ENCODE measurements around the gene GNA14. TPM values are rescaled to one million over a fixed set of nuclear protein-coding genes. Genes with fewer than 3 reads are reported as not detected.

Gene GNA14
- total and polyA plus RNA-seq, 2 of the 8 experiments (the other 6 are each of a cell fraction or from before 2014, with no cell fraction given) = 3.4 to 6.3 TPM

DNA sequence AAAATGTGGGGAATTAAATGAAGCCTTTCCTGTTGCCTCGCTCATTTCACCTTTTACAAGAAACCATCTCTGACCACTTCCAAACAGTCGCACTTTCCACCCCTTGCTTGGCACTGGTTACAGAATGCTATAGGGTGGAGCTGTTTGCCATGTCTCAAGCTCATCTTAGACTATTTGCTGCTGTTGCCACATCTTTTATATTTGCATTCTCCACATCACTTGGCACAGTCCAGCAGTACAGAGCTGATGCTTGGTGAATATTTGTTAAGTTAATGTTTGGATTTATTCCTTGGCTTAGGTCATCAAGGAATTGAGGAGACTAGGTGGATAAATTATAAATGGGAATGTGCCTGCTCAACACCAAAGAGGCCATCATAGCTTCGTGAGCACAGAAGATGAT, 53.2 kb downstream of the GNA14 start:
- H2AFZ ChIP-seq (ENCODE audit: low read length) = no peak overlapping the region
- DNase-seq (ENCODE audit: low read depth in 1 of 2, low spot score in 2 of 2) (no peak), FAIRE-seq (no peak)
- 86% methylated on average over 3 of the region's 3 CpGs; no CpG with 5 or more reads in 1 of the 2 experiments for WGBS, 2 experiments (ENCODE audit: extremely low coverage in 1 of 2, insufficient coverage in 1 of 2, insufficient read length in 1 of 2, insufficient replicate concordance in 2 of 2, low coverage in 1 of 2, low lambda C conversion rate in 2 of 2, missing lambda C conversion rate in 1 of 2)
- no peak overlapping the region for H4K5ac ChIP-seq (ENCODE audit: insufficient read length, low read depth, low read length)
- no peak overlapping the region; the same call in 1 of the 2 replicates for H2BK12ac ChIP-seq (ENCODE audit: low read depth, low read length)
- no peak overlapping the region; the same call in 1 of the 2 replicates for H4K8ac ChIP-seq (ENCODE audit: extremely low read depth, insufficient read depth, low read length)
- no peak overlapping the region for H3K27ac ChIP-seq (ENCODE audit: low read depth, low read length)
- no peaks in the 10 kb centered on the region for H3K9me3 ChIP-seq (ENCODE audit: insufficient read depth in 2 of 2, low read depth in 1 of 2, low read length in 1 of 2)
- H2BK5ac ChIP-seq (ENCODE audit: low read depth, low read length) = 0 out of 2 replicates have a peak overlapping the region, but pooled peaks have one; percentile 2
- H3K9ac ChIP-seq (replicated peaks in 1 of 4; ENCODE audit: extremely low read depth in 1 of 4, low read depth in 3 of 4, low read length in 3 of 4) = no peak overlapping the region
- H3K14ac ChIP-seq (ENCODE audit: insufficient read length) = no peak overlapping the region
- H4K91ac ChIP-seq (replicated peaks; ENCODE audit: insufficient read length, low read length) = no peak overlapping the region
- H3K4me1 ChIP-seq (replicated peaks in 1 of 4; ENCODE audit: control insufficient read depth in 3 of 4, insufficient read depth in 4 of 4, low read length in 3 of 4) = peaks cover 0 to 2% (median 0%) of the 10 kb centered on the region in 4 experiments; a peak in 2 of 7 replicates
- CTCF ChIA-PET (ENCODE audit: partially characterized antibody) = interaction anchor here (1.1 to 1.4 kb wide), 3 partner anchors 27 to 138 kb away, joined by 3 to 5 read pairs (median 3); no protein-coding TSS in a partner anchor
- H4K20me1 ChIP-seq (replicated peaks in 1 of 2; ENCODE audit: control insufficient read depth in 1 of 2, insufficient read depth in 2 of 2, low read length in 2 of 2) = no peaks in the 10 kb centered on the region
- H2BK120ac ChIP-seq (replicated peaks; ENCODE audit: low read depth, low read length) = no peak overlapping the region
- H3K79me2 ChIP-seq (ENCODE audit: control insufficient read depth in 1 of 2, insufficient read depth in 2 of 2, low read length in 2 of 2) = no peaks in the 10 kb centered on the region
- H3K4me3 ChIP-seq (ENCODE audit: extremely low read depth in 1 of 4, insufficient read depth in 2 of 4, low read depth in 3 of 4, low read length in 4 of 4) = no peak overlapping the region
- H3K23me2 ChIP-seq (ENCODE audit: low read depth, low read length) = no peaks in the 10 kb centered on the region
- H3K56ac ChIP-seq (replicated peaks; ENCODE audit: insufficient read length, low read depth, low read length) = no peak overlapping the region
- H2BK20ac ChIP-seq (ENCODE audit: low read length) = peak overlapping the region; percentile 24; the same call in 1 of the 2 replicates
- no peaks in the 10 kb centered on the region for H3K27me3 ChIP-seq (replicated peaks in 1 of 4; ENCODE audit: control insufficient read depth in 3 of 4, extremely low read depth in 1 of 4, insufficient read depth in 3 of 4, low read length in 3 of 4)
- no peaks in the 10 kb centered on the region for H3K79me1 ChIP-seq (ENCODE audit: low read depth, low read length)
- H2AK5ac ChIP-seq (ENCODE audit: low read depth, low read length) = no peak overlapping the region
- no peaks in the 10 kb centered on the region for H3K36me3 ChIP-seq (ENCODE audit: control insufficient read depth in 2 of 4, insufficient read depth in 4 of 4, low read length in 3 of 4)
- POLR2A ChIA-PET (ENCODE audit: partially characterized antibody) = no interaction called here
- no peak overlapping the region for H3K4me2 ChIP-seq (ENCODE audit: insufficient read depth in 1 of 2, low read depth in 2 of 2, low read length in 2 of 2)
- no peak overlapping the region for H2BK15ac ChIP-seq (ENCODE audit: low read length)
- H3K23ac ChIP-seq (ENCODE audit: insufficient read length) = no peak overlapping the region
- H3K4ac ChIP-seq (replicated peaks; ENCODE audit: insufficient read length, low read depth, low read length) = no peak overlapping the region
- no peak overlapping the region for H3K18ac ChIP-seq (ENCODE audit: extremely low read depth, low read length)
- TF ChIP-seq SRF (IDR thresholded peaks at IDR 0.05; ENCODE audit: low read depth, low read length) = no peak
- no peak for TF ChIP-seq POU5F1 (IDR thresholded peaks at IDR 0.05; ENCODE audit: low read depth, low read length)
- no peak for TF ChIP-seq CBX8 (IDR thresholded peaks at IDR 0.05; ENCODE audit: borderline replicate concordance, low read depth, low read length)
- TF ChIP-seq CTBP2 (IDR thresholded peaks at IDR 0.05; ENCODE audit: borderline replicate concordance, insufficient read depth, insufficient read length, low read length) = no peak
- TF ChIP-seq RFX5 (IDR thresholded peaks at IDR 0.05; ENCODE audit: borderline replicate concordance, low read depth, low read length) = no peak
- no peak for TF ChIP-seq KDM4A (IDR thresholded peaks at IDR 0.05; ENCODE audit: low read depth, low read length, severe bottlenecking)
- no peak for TF ChIP-seq BACH1 (IDR thresholded peaks at IDR 0.05; ENCODE audit: low read length)
- no peak for TF ChIP-seq PHF8 (conservative IDR thresholded peaks at IDR 0.05; ENCODE audit: low read depth, low read length)

Measured in H1 (cell line).